Activated CD4-positive, alpha-beta T cell treated with anti-CD3 and anti-CD28 coated beads for 4 hours (primary cell): ENCODE measurements around the gene TAGAP.
A peak's percentile ranks its signal among the peaks of the same experiment; 100 is the strongest.
"Not testable (repeated sequence)": the region's sequence is repeated elsewhere in the genome, so short reads cannot be mapped to it uniquely, and the experiment has no call there.

Experiments used
- DNase-seq, 2 donors: peaks; one replicate each; pipeline ENCODE4 v3.0.0-alpha.2; 2020

The TAGAP gene

GRCh38 chr6:159042003-159042825 is 2.6 kb downstream of the TAGAP start:
- peak; percentile 71 to 73 for DNase-seq

- no peak for DNase-seq
These were observed 3.6 kb downstream of the TAGAP start for GRCh38 chr6:159041181-159041580.

- DNase-seq, result no peak
These were observed 4.9 kb downstream of the TAGAP start for GRCh38 chr6:159039885-159040258.

GRCh38 chr6:159038914-159039884 is 5.6 kb downstream of the TAGAP start:
- peak in 1 of 2 donors; percentile 7 for DNase-seq

- DNase-seq, result not testable (repeated sequence)
These were observed 6.5 kb downstream of the TAGAP start for GRCh38 chr6:159038318-159038717.

- DNase-seq, result no peak
These were observed 7.0 kb downstream of the TAGAP start for GRCh38 chr6:159037756-159038290.

GRCh38 chr6:159036673-159037072 is 8.1 kb downstream of the TAGAP start:
- DNase-seq, result no peak

- no peak for DNase-seq
These were observed 8.9 kb downstream of the TAGAP start for GRCh38 chr6:159035891-159036290.

GRCh38 chr6:159033160-159034049 is 11.4 kb downstream of the TAGAP start:
- no peak for DNase-seq

GRCh38 chr6:159031846-159032245 is 12.9 kb downstream of the TAGAP start:
- DNase-seq, result no peak

- no peak for DNase-seq
These were observed 14.6 kb downstream of the TAGAP start for GRCh38 chr6:159030168-159030567.

- not testable (repeated sequence) for DNase-seq
These were observed 19.6 kb downstream of the TAGAP start for GRCh38 chr6:159025224-159025623.

- DNase-seq, result no peak
These were observed 20.9 kb downstream of the TAGAP start for GRCh38 chr6:159023893-159024292.

- no peak for DNase-seq
These were observed 24.8 kb downstream of the TAGAP start for GRCh38 chr6:159020011-159020410.

GRCh38 chr6:159017757-159018559 is 26.8 kb downstream of the TAGAP start:
- DNase-seq, result no peak

GRCh38 chr6:159014406-159014805 is 30.4 kb downstream of the TAGAP start:
- DNase-seq, result no peak

- DNase-seq, result no peak
These were observed 31.6 kb downstream of the TAGAP start for GRCh38 chr6:159013229-159013628.

GRCh38 chr6:159012201-159012600 is 32.6 kb downstream of the TAGAP start:
- DNase-seq, result no peak

- not testable (repeated sequence) for DNase-seq
These were observed 34.7 kb downstream of the TAGAP start for GRCh38 chr6:159010037-159010612.

- DNase-seq, result no peak
These were observed 36.0 kb downstream of the TAGAP start for GRCh38 chr6:159008656-159009288.

- no peak for DNase-seq
These were observed 37.3 kb downstream of the TAGAP start for GRCh38 chr6:159007510-159007909.
